GM18499 (cell line): ENCODE measurements around the gene TNS3.
"Not testable (repeated sequence)": the region's sequence is repeated elsewhere in the genome, so short reads cannot be mapped to it uniquely, and the experiment has no call there.

Experiments used
- ATAC-seq: cut with Tn5 transposase; IDR thresholded peaks from one replicate; pipeline ENCODE4 v1.9.1; 2021; ENCODE audit warnings: moderate number of reproducible peaks; ENCODE audit not compliant: insufficient read depth, unreplicated experiment

The TNS3 gene

GRCh38 chr7:47456210-47456955, 125.5 kb downstream of the TNS3 start:
- ATAC-seq = no peak

GRCh38 chr7:47455872-47456185, 126.1 kb downstream of the TNS3 start:
- no peak for ATAC-seq

DNA sequence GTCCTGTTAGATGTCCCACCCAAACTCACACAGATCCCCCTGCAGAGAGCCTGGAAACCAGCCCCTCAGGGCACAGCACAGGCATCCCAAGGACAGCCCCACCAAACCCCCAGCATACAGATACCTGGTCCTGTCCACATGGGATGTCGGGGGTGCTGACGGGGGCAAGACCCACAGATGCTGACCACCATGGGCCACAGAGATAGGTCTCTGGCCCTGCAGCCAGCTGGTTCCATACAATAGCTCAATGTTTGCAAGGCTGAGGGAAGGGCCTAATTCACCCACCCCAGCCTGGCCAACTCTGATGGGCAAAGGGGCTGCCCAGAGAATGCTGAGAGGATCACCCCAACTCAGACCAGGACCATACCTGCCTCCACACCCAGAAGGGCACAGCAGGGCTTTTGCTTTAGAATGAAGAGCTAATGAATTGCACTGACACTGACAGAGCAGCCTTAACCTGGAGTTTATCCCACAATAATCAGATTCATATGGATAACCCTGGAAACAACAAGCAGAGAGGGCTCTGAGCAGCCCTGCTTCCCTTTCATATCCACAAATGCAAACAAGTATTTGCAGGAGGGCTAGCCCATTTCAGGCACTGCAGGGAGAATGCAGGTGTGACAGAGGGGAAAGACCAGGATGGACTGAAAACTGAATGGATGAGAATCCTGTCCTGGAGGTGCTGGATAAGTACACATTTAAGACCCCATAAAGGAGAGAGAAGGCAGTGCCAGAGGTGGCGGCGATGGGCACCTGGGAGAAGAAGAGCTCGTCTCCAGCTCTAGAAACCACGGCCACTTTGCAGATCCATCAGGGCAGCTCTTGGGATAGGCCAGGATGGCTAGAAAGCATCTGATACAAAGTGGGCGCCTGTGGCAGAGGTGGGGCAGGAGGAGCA, 126.7 kb downstream of the TNS3 start:
- no peak for ATAC-seq

GRCh38 chr7:47454069-47454973, 127.6 kb downstream of the TNS3 start:
- no peak for ATAC-seq

GRCh38 chr7:47453093-47454061, 128.5 kb downstream of the TNS3 start:
- no peak for ATAC-seq

DNA sequence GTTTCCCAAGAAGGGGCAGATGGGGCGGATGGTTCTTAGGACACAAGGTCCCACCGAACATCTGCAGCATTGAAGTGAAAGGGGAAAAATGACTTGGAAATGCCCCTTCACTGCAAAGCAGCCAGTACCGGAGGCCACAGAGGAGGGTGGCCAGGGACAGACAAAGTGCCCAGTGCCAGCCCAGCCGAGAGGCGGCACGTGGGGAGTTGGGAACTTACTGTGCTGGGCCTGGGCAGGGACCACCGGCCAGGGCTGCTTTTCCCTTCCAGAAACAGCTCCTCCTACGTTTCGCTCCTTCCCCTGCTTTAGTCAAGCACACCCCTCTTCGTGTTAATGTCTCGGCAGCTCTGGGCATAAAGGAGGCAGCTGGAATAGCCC, 129.2 kb downstream of the TNS3 start:
- no peak for ATAC-seq

GRCh38 chr7:47452295-47452694, 129.6 kb downstream of the TNS3 start:
- ATAC-seq = no peak

DNA sequence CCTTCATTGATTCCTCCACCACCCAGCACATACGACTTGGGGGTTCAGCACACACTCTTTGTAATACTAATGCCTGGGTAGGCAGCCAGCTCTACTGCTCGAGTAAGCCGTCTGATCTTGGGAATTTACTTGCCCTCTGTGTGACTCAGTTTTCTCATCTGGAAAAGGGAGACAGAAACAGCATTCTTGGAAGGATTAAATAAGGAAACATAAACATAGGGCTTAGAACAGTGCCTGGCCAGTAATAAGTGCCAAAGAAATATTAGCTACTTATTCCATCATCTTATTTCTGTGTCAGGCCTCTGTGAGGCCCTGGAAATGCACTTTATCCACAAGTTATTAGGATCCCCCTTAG, 130.1 kb downstream of the TNS3 start:
- no peak for ATAC-seq

DNA sequence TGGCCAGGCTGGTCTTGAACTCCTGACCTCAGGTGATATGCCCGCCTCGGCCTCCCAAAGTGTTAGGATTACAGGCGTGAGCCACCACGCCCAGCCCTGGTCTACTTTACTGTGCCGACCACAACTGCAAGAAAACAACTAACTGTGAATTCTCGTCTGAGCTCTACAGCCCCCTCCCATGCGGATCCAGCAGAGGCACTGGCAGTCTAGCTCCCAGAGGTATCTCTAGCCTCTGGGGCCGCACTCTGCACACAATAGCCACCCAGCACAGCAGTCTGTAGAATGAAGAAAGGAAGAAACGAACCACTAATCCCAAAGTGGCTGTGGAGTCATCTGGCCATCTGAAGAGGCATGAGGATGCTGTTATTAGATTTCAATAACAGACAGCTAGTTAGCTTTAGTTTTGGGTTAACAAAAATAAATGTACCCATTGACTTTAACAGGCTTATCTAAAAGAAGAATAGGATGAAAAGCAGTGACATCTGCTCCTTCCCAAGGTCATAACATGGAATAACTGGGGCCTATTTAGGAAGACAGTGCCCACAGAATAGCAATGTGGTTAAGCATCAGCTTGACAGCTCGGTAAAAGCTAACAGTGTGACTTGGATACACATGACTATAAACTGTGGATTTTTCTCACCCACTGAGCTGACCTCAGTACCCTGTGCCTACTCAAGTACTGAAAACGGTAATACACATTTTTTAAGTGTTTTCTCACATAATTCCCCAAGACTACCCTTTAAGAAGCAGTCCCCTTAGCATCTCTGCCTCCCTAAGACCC, 131.9 kb downstream of the TNS3 start:
- ATAC-seq = no peak

DNA sequence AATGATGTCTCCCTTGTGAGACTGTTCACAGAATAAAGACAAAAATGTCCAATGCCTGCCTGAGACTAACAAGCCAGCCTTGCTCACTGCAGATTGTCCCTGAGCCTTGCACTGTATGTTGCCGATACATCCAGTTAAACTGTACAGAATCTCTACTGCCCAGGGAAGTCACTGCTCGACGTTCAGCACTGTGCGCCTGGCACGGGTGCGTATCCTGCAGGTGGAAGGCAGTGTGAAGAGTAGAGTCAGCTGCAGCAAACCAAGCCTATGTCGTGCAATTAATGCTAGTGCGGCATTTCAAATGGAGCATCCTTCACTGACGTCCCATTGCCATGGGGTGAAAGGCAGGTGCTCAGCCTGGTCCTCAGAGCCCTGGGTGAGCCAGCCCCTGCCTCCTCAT, 132.9 kb downstream of the TNS3 start:
- no peak for ATAC-seq

DNA sequence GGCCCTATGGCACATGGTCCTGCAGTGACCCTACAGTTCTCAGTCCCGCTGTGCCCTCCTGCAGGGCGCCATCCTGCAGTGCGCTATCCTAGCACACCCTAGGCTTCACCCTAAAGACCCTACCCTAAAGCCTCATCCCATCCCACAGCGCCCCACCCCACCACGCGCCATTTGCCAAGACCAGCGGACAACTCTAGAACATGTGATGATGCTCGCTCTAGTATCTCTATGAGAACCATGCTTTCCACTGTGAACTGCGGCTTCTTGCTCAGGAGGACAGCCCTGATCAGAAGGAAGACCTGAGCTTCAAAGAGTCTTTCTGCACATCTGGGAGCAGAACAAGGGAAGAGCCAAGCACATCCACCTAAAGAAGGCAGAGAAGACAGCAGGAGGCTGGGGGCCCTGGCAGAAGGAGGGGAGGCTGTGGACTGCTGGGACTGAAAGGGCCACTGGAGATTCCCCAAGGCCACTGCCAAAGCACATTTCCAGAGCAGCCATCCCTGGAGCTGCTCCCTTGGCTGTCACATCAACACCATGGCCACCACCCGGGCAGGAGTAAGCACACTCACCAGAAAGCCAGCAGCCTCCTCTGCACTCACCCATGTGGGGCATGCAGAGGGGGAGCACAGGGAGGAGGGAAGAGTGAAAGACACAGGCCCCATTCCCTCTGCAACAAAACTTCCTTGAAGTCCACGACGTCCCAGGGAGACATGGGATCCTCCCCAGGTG, 134.1 kb downstream of the TNS3 start:
- ATAC-seq = no peak

GRCh38 chr7:47446871-47447466, 134.9 kb downstream of the TNS3 start:
- no peak for ATAC-seq

DNA sequence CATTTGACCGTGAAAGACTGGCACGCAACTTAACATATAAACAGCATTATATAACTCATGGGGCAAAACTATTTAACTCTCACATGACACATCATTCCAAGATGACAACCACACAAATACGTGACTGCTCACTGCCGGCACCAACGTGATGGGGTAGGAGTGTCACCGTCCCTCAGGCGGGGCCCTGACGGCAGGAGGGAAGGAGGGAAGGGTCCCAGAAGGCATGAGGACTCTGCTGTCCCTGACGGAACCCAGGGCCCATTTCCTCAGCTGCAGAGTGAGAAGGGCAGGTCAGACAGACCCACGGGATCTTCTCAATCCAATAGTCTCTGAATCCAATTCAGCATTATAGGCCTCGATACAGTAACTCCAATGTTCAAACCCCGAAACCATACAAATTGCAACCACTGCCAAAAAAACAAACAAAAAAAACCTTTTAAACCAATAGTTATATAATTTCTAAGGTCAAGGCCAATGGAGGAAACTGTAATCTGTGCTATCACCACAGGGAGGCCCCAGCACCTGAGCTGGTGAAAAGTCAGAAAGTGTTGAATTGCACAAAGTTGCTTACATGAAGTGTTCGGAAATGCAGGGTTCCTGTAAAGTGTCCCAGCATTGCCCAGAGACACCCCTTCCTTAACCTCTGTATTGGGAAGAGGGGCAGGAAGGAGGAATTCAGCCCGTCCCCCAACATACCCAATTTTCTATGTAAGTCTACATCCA, 137.4 kb downstream of the TNS3 start:
- ATAC-seq = no peak

- no peak for ATAC-seq
Observed at GRCh38 chr7:47443049-47443448, 138.9 kb downstream of the TNS3 start.

GRCh38 chr7:47442605-47442865, 139.4 kb downstream of the TNS3 start:
- ATAC-seq = no peak

DNA sequence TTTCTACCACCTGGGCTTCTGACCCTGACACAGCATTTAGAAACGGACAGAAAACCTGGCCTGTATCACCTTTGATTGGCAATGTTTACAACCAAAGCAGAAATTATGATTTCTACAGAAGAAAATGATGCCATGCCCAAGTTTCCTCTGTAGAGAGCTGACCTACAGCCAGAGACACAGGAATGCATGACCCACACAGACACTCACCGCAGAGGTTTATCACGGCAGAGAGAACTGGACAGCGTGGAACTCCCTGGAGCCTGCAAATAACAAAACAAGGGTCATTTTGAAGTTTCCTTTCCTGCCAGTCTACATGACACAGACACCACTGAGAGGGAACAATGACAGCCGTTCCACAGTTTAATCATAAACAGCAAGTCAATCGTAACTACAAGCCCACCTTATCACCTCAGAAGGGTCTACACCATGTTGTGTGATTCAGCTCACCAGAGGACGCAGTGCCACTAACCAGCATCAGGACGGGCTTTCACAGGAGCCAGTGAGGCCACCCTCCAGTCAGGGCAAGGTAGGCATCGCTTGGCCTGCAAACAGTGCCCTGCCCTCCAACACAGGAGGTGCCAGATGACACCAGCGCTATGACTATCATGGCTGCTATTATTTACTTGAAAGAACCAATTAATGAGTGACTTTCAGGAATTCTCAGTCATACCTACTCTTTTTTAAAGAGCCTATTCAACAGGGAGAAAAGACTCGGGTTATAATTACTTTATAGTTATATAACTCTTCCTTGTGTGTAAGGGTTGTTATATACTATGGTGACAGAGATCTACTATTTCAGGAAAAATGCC, 139.9 kb downstream of the TNS3 start:
- no peak for ATAC-seq

- ATAC-seq = not testable (repeated sequence)
Observed at GRCh38 chr7:47441048-47441447, 140.9 kb downstream of the TNS3 start.
